H7 (cell line): ENCODE data around the gene TAF15. TPM values are rescaled to one million over a fixed set of nuclear protein-coding genes. Genes with fewer than 3 reads are reported as not detected.

ENCODE experiments used
- DNase-seq: peaks from one replicate; pipeline ENCODE4 v3.0.0; 2012
- H3K27me3 ChIP-seq: 2 replicates; pipeline ENCODE4 v1.6.0; 2011; ENCODE audit warnings: mild to moderate bottlenecking, low read length; ENCODE audit not compliant: control insufficient read depth, insufficient read depth
- H3K36me3 ChIP-seq: replicated peaks from 2 replicates; pipeline ENCODE4 v1.5.1; 2011; ENCODE audit warnings: low read length; ENCODE audit not compliant: control insufficient read depth, insufficient read depth
- H3K4me3 ChIP-seq: 2 replicates; pipeline ENCODE4 v1.5.1; 2011; ENCODE audit warnings: low read depth, mild to moderate bottlenecking, control low read depth, low read length, moderate library complexity; ENCODE audit not compliant: insufficient read depth
- total RNA-seq: library from RNA; depleted of rRNA; stranded (reverse); fragments of >200 nt; shearing (Covaris generic); gene quantifications from 2 replicates; pipeline ENCODE4 v1.2.3, GENCODE V29; 2014

The TAF15 gene
- total RNA-seq, 1 experiment from 2014 or later: 20.2 TPM

- DNase-seq: no peak
- Histone ChIP-seq H3K27me3 (no peaks in the 10 kb centered on the region), H3K36me3 (no peaks in the 10 kb centered on the region), H3K4me3 (no peak overlapping the region)
Measured at GRCh38 chr17:35864853-35865252, 55.6 kb downstream of the TAF15 start.

- Histone ChIP-seq H3K36me3 (no peaks in the 10 kb centered on the region), H3K4me3 (no peak overlapping the region), H3K27me3 (no peaks in the 10 kb centered on the region)
- DNase-seq: no peak
Measured at GRCh38 chr17:35865412-35866340, 56.4 kb downstream of the TAF15 start.

GRCh38 chr17:35866341-35866950 is 57.2 kb downstream of the TAF15 start:
- Histone ChIP-seq H3K27me3 (no peaks in the 10 kb centered on the region), H3K36me3 (no peaks in the 10 kb centered on the region), H3K4me3 (no peak overlapping the region)
- DNase-seq: no peak

- Histone ChIP-seq H3K36me3 (no peaks in the 10 kb centered on the region), H3K27me3 (no peaks in the 10 kb centered on the region), H3K4me3 (no peak overlapping the region)
- no peak for DNase-seq
Measured at GRCh38 chr17:35867574-35867973, 58.3 kb downstream of the TAF15 start.

GRCh38 chr17:35868737-35869136 is 59.5 kb downstream of the TAF15 start, which contains the start of gene HEATR9:
TSS of gene HEATR9 (minus strand) at chr17:35868891. CDS start at chr17:35868742, 149 bp downstream.
- DNase-seq: no peak
- Histone ChIP-seq H3K27me3 (no peaks in the 10 kb centered on the region), H3K36me3 (no peaks in the 10 kb centered on the region), H3K4me3 (no peak within 1 kb of the TSS)

- DNase-seq: peak; percentile 71
- no peak overlapping the region for H3K4me3 ChIP-seq
- no peaks in the 10 kb centered on the region for H3K27me3 ChIP-seq
- H3K36me3 ChIP-seq: no peaks in the 10 kb centered on the region
Measured at GRCh38 chr17:35870906-35871819, 61.9 kb downstream of the TAF15 start.

- Histone ChIP-seq H3K27me3 (no peaks in the 10 kb centered on the region), H3K36me3 (no peaks in the 10 kb centered on the region), H3K4me3 (no peak overlapping the region)
- DNase-seq: no peak
Measured at GRCh38 chr17:35872196-35872980, 63.1 kb downstream of the TAF15 start.

GRCh38 chr17:35875072-35875799 is 66.0 kb downstream of the TAF15 start:
- H3K4me3 ChIP-seq: no peak overlapping the region
- no peak for DNase-seq
- H3K27me3 ChIP-seq: no peaks in the 10 kb centered on the region
- no peaks in the 10 kb centered on the region for H3K36me3 ChIP-seq

- DNase-seq: no peak
- no peaks in the 10 kb centered on the region for H3K36me3 ChIP-seq
Measured at GRCh38 chr17:35875800-35876139, 66.5 kb downstream of the TAF15 start.

GRCh38 chr17:35876534-35876933 is 67.2 kb downstream of the TAF15 start:
- no peak for DNase-seq
- Histone ChIP-seq H3K4me3 (no peak overlapping the region), H3K27me3 (no peaks in the 10 kb centered on the region), H3K36me3 (no peaks in the 10 kb centered on the region)

More at GRCh38 chr17:35875800-35876139, 66.5 kb downstream of the TAF15 start:
- Histone ChIP-seq H3K27me3 (no peaks in the 10 kb centered on the region), H3K4me3 (no peak overlapping the region)

- H3K36me3 ChIP-seq: no peaks in the 10 kb centered on the region
- DNase-seq: no peak
- H3K4me3 ChIP-seq: no peak overlapping the region
- no peaks in the 10 kb centered on the region for H3K27me3 ChIP-seq
Measured at GRCh38 chr17:35877345-35878029, 68.2 kb downstream of the TAF15 start.

- Histone ChIP-seq H3K4me3 (no peak overlapping the region), H3K27me3 (no peaks in the 10 kb centered on the region), H3K36me3 (no peaks in the 10 kb centered on the region)
- DNase-seq: no peak
Measured at GRCh38 chr17:35878361-35878760, 69.1 kb downstream of the TAF15 start.
